Ishikawa (cell line): Measurements from ENCODE around the gene OXTR.

Source experiments
- CEBPB ChIP-seq: IDR thresholded peaks from 2 replicates; pipeline ENCODE4 v1.6.1; 2012
- CREB1 ChIP-seq: IDR thresholded peaks from 2 replicates; pipeline ENCODE4 v1.6.1; 2012; ENCODE audit warnings: low read depth
- EGR1 ChIP-seq: IDR thresholded peaks from 2 replicates; pipeline ENCODE4 v1.6.1; 2012
- EP300 ChIP-seq: IDR thresholded peaks from 2 replicates; pipeline ENCODE4 v1.6.1; 2012; ENCODE audit warnings: borderline replicate concordance
- FOXM1 ChIP-seq: IDR thresholded peaks from 2 replicates; pipeline ENCODE4 v1.6.1; 2012; ENCODE audit warnings: low read depth, borderline replicate concordance
- MAX ChIP-seq: IDR thresholded peaks from 2 replicates; pipeline ENCODE4 v1.6.1; 2012
- NFIC ChIP-seq: IDR thresholded peaks from 2 replicates; pipeline ENCODE4 v1.6.1; 2012
- RAD21 ChIP-seq: IDR thresholded peaks from 2 replicates; pipeline ENCODE4 v1.6.1; 2012; ENCODE audit warnings: low read depth
- REST ChIP-seq: IDR thresholded peaks from 2 replicates; pipeline ENCODE4 v1.6.1; 2012; ENCODE audit warnings: low read depth, mild to moderate bottlenecking
- TAF1 ChIP-seq: IDR thresholded peaks from 2 replicates; pipeline ENCODE4 v1.6.1; 2012; ENCODE audit warnings: low read depth, mild to moderate bottlenecking
- TCF12 ChIP-seq: IDR thresholded peaks from 2 replicates; pipeline ENCODE4 v1.6.1; 2012; ENCODE audit warnings: low read depth
- YY1 ChIP-seq: IDR thresholded peaks from 2 replicates; pipeline ENCODE4 v1.6.1; 2012; ENCODE audit warnings: low read depth
- ZBTB7A ChIP-seq: IDR thresholded peaks from 2 replicates; pipeline ENCODE4 v1.6.1; 2012; ENCODE audit warnings: low read depth

- TF ChIP-seq FOXM1 (no peak), YY1 (no peak), EGR1 (no peak), MAX (no peak), EP300 (no peak), TCF12 (no peak), REST (no peak), TAF1 (no peak), RAD21 (no peak), CREB1 (no peak), NFIC (no peak), ZBTB7A (no peak), CEBPB (no peak)
Observed at GRCh38 chr3:8746780-8747345, 22.6 kb downstream of the OXTR start.
